Stimulated activated naive B cell treated with anti-CD40 and anti-IgM and Interleukin-4, amounts not matched to agents 10 μg/mL and 1 μg/mL and 100 μg/mL, for 72 hours (primary cell): ENCODE data around the gene ANKRD33B.
"Not testable (repeated sequence)": the region's sequence is repeated elsewhere in the genome, so short reads cannot be mapped to it uniquely, and the experiment has no call there.

Experiments
- ATAC-seq, 2 donors: fragments of 150-1000 bp; cut with Tn5 transposase; replicated peaks; 2 replicates each; pipeline ENCODE4 v1.10.0; 2021; ENCODE audit warnings: moderate library complexity in 1 of 2
- DNase-seq: peaks from one replicate; pipeline ENCODE4 v3.0.0; 2021
- H3K27ac Mint-ChIP-seq: one replicate; pipeline ENCODE4 v1.8.0; 2022; ENCODE audit warnings: mild to moderate bottlenecking, mixed read lengths
- H3K27me3 Mint-ChIP-seq, 2 donors: one replicate each; pipeline ENCODE4 v1.8.0; 2022; ENCODE audit warnings: mixed read lengths in 2 of 2
- H3K36me3 Mint-ChIP-seq, 2 donors: one replicate each; pipeline ENCODE4 v1.8.0; 2022; ENCODE audit warnings: mixed read lengths in 2 of 2, mild to moderate bottlenecking in 1 of 2
- H3K4me1 Mint-ChIP-seq, 2 donors: one replicate each; pipeline ENCODE4 v1.8.0; 2022; ENCODE audit warnings: mixed read lengths in 2 of 2, mild to moderate bottlenecking in 1 of 2
- H3K4me3 Mint-ChIP-seq, 2 donors: one replicate each; pipeline ENCODE4 v1.8.0; 2022; ENCODE audit warnings: mild to moderate bottlenecking in 2 of 2, mixed read lengths in 2 of 2, moderate library complexity in 1 of 2
- H3K9me3 Mint-ChIP-seq, 2 donors: one replicate each; pipeline ENCODE4 v1.8.0; 2022; ENCODE audit warnings: mixed read lengths in 2 of 2, mild to moderate bottlenecking in 1 of 2

Gene ANKRD33B

GRCh38 chr5:10663489-10664179 is 99.8 kb downstream of the ANKRD33B start:
- ATAC-seq (no peak), DNase-seq (no peak)
- H3K4me1 Mint-ChIP-seq = peaks cover 0 to 4% of the 10 kb centered on the region in 2 donors
- no peaks in the 10 kb centered on the region for H3K27me3 Mint-ChIP-seq
- H3K36me3 Mint-ChIP-seq = no peaks in the 10 kb centered on the region
- no peak overlapping the region for H3K4me3 Mint-ChIP-seq
- H3K9me3 Mint-ChIP-seq = no peaks in the 10 kb centered on the region
- no peak overlapping the region for H3K27ac Mint-ChIP-seq

- ATAC-seq, H3K9me3 Mint-ChIP-seq, H3K4me3 Mint-ChIP-seq, H3K36me3 Mint-ChIP-seq, H3K4me1 Mint-ChIP-seq, DNase-seq, H3K27me3 Mint-ChIP-seq: not testable (repeated sequence)
- H3K27ac Mint-ChIP-seq = peak overlapping the region; percentile 31
Measured at GRCh38 chr5:10664180-10664769, 100.4 kb downstream of the ANKRD33B start.

GRCh38 chr5:10665799-10666198 is 101.9 kb downstream of the ANKRD33B start:
- Mint-ChIP-seq H3K4me1 (peaks cover 0 to 4% of the 10 kb centered on the region in 2 donors), H3K9me3 (no peaks in the 10 kb centered on the region), H3K36me3 (no peaks in the 10 kb centered on the region), H3K27me3 (no peaks in the 10 kb centered on the region), H3K27ac (no peak overlapping the region), H3K4me3 (no peak overlapping the region)
- no peak for DNase-seq
- ATAC-seq = no peak

GRCh38 chr5:10666531-10667299 is 102.8 kb downstream of the ANKRD33B start:
- H3K27ac Mint-ChIP-seq = no peak overlapping the region
- no peak for DNase-seq
- no peaks in the 10 kb centered on the region for H3K36me3 Mint-ChIP-seq
- H3K27me3 Mint-ChIP-seq = no peaks in the 10 kb centered on the region
- no peaks in the 10 kb centered on the region for H3K9me3 Mint-ChIP-seq
- ATAC-seq = no peak
- H3K4me1 Mint-ChIP-seq = peaks cover 0 to 4% of the 10 kb centered on the region in 2 donors
- no peak overlapping the region for H3K4me3 Mint-ChIP-seq

- no peaks in the 10 kb centered on the region for H3K4me1 Mint-ChIP-seq
- no peak for ATAC-seq
- no peaks in the 10 kb centered on the region for H3K36me3 Mint-ChIP-seq
- no peak for DNase-seq
- no peak overlapping the region for H3K4me3 Mint-ChIP-seq
- no peak overlapping the region for H3K27ac Mint-ChIP-seq
- no peaks in the 10 kb centered on the region for H3K27me3 Mint-ChIP-seq
- no peaks in the 10 kb centered on the region for H3K9me3 Mint-ChIP-seq
Measured at GRCh38 chr5:10667431-10668057, 103.7 kb downstream of the ANKRD33B start.

- DNase-seq (no peak), ATAC-seq (no peak)
- no peaks in the 10 kb centered on the region for H3K4me1 Mint-ChIP-seq
- H3K36me3 Mint-ChIP-seq = no peaks in the 10 kb centered on the region
- no peak overlapping the region for H3K27ac Mint-ChIP-seq
- no peaks in the 10 kb centered on the region for H3K9me3 Mint-ChIP-seq
- H3K4me3 Mint-ChIP-seq = no peak overlapping the region
- no peaks in the 10 kb centered on the region for H3K27me3 Mint-ChIP-seq
Measured at GRCh38 chr5:10668697-10669096, 104.8 kb downstream of the ANKRD33B start.

GRCh38 chr5:10669983-10670382 is 106.1 kb downstream of the ANKRD33B start:
- DNase-seq (no peak), ATAC-seq (no peak)
- no peaks in the 10 kb centered on the region for H3K27me3 Mint-ChIP-seq
- H3K9me3 Mint-ChIP-seq = no peaks in the 10 kb centered on the region
- no peaks in the 10 kb centered on the region for H3K36me3 Mint-ChIP-seq
- H3K27ac Mint-ChIP-seq = no peak overlapping the region
- no peak overlapping the region for H3K4me3 Mint-ChIP-seq
- H3K4me1 Mint-ChIP-seq = no peaks in the 10 kb centered on the region

GRCh38 chr5:10671041-10672008 is 107.5 kb downstream of the ANKRD33B start:
- Mint-ChIP-seq H3K27me3 (no peaks in the 10 kb centered on the region), H3K36me3 (peaks cover 0 to 2% of the 10 kb centered on the region in 2 donors), H3K4me3 (no peak overlapping the region), H3K9me3 (no peaks in the 10 kb centered on the region), H3K27ac (no peak overlapping the region), H3K4me1 (no peaks in the 10 kb centered on the region)
- DNase-seq (no peak), ATAC-seq (no peak)

GRCh38 chr5:10672146-10673016 is 108.5 kb downstream of the ANKRD33B start:
- H3K4me1 Mint-ChIP-seq = no peaks in the 10 kb centered on the region

GRCh38 chr5:10673017-10673389 is 109.1 kb downstream of the ANKRD33B start:
- Mint-ChIP-seq H3K4me3 (no peak overlapping the region), H3K36me3 (peaks cover 13 to 19% of the 10 kb centered on the region in 2 donors), H3K27me3 (no peaks in the 10 kb centered on the region), H3K27ac (no peak overlapping the region), H3K4me1 (no peaks in the 10 kb centered on the region), H3K9me3 (peaks cover 2 to 7% of the 10 kb centered on the region in 2 donors)
- ATAC-seq (no peak), DNase-seq (no peak)

More at GRCh38 chr5:10672146-10673016, 108.5 kb downstream of the ANKRD33B start:
- peaks cover 2 to 5% of the 10 kb centered on the region in 2 donors for H3K9me3 Mint-ChIP-seq
- ATAC-seq = no peak
- peaks cover 7 to 13% of the 10 kb centered on the region in 2 donors for H3K36me3 Mint-ChIP-seq
- no peak for DNase-seq
- no peak overlapping the region for H3K4me3 Mint-ChIP-seq
- no peak overlapping the region for H3K27ac Mint-ChIP-seq
- no peaks in the 10 kb centered on the region for H3K27me3 Mint-ChIP-seq

- no peak overlapping the region for H3K27ac Mint-ChIP-seq
- DNase-seq = no peak
- no peaks in the 10 kb centered on the region for H3K4me1 Mint-ChIP-seq
- H3K27me3 Mint-ChIP-seq = no peaks in the 10 kb centered on the region
- H3K4me3 Mint-ChIP-seq = no peak overlapping the region
- no peak for ATAC-seq
- H3K9me3 Mint-ChIP-seq = peaks cover 2 to 7% of the 10 kb centered on the region in 2 donors
- peaks cover 14 to 23% of the 10 kb centered on the region in 2 donors for H3K36me3 Mint-ChIP-seq
Measured at GRCh38 chr5:10673407-10673806, 109.5 kb downstream of the ANKRD33B start.

- peaks cover 14 to 28% of the 10 kb centered on the region in 2 donors for H3K36me3 Mint-ChIP-seq
- H3K27me3 Mint-ChIP-seq = no peaks in the 10 kb centered on the region
- H3K4me3 Mint-ChIP-seq = no peak overlapping the region
- no peak for DNase-seq
- peaks cover 2 to 7% of the 10 kb centered on the region in 2 donors for H3K9me3 Mint-ChIP-seq
- ATAC-seq = no peak
- no peaks in the 10 kb centered on the region for H3K4me1 Mint-ChIP-seq
- no peak overlapping the region for H3K27ac Mint-ChIP-seq
Measured at GRCh38 chr5:10674096-10674495, 110.2 kb downstream of the ANKRD33B start.

GRCh38 chr5:10674582-10674981 is 110.7 kb downstream of the ANKRD33B start:
- H3K9me3 Mint-ChIP-seq = peaks cover 2 to 7% of the 10 kb centered on the region in 2 donors
- ATAC-seq (no peak), DNase-seq (no peak)
- no peaks in the 10 kb centered on the region for H3K27me3 Mint-ChIP-seq
- H3K27ac Mint-ChIP-seq = no peak overlapping the region
- H3K4me3 Mint-ChIP-seq = no peak overlapping the region
- peaks cover 14 to 30% of the 10 kb centered on the region in 2 donors for H3K36me3 Mint-ChIP-seq
- no peaks in the 10 kb centered on the region for H3K4me1 Mint-ChIP-seq
